Activated naive CD4-positive, alpha-beta T cell treated with anti-CD3 and anti-CD28 coated beads, Interleukin-2, amount 50 U/mL, for 72 hours (primary cell): ENCODE results near the gene NCAPD2. TPM values are rescaled to one million over a fixed set of nuclear protein-coding genes. Genes with fewer than 3 reads are reported as not detected.
A peak's percentile ranks its signal among the peaks of the same experiment; 100 is the strongest.
"Not testable (repeated sequence)": the region's sequence is repeated elsewhere in the genome, so short reads cannot be mapped to it uniquely, and the experiment has no call there.

Source experiments
- ATAC-seq, 2 donors: fragments of 150-1000 bp; cut with Tn5 transposase; 2 replicates each; pipeline ENCODE4 v1.10.0; 2021; ENCODE audit warnings: mild to moderate bottlenecking in 2 of 2, moderate library complexity in 2 of 2
- DNase-seq, 2 donors: peaks; one replicate each; pipeline ENCODE4 v3.0.0; 2021 to 2022; ENCODE audit warnings: low spot score in 2 of 2
- H3K27ac Mint-ChIP-seq, 2 donors: one replicate each; pipeline ENCODE4 v1.8.0; 2022; ENCODE audit warnings: mild to moderate bottlenecking in 2 of 2, mixed read lengths in 2 of 2
- H3K36me3 Mint-ChIP-seq, 2 donors: one replicate each; pipeline ENCODE4 v1.8.0; 2022; ENCODE audit warnings: mixed read lengths in 2 of 2
- H3K9me3 Mint-ChIP-seq, 2 donors: one replicate each; pipeline ENCODE4 v1.8.0; 2022; ENCODE audit warnings: mixed read lengths in 2 of 2
- total RNA-seq, 2 donors: library from RNA; stranded (reverse); gene quantifications; one replicate each; pipeline ENCODE4 v1.2.3, GENCODE V29; 2022

Gene NCAPD2
- total RNA-seq, 2 donors from 2014 or later = 208 to 276 TPM

DNA sequence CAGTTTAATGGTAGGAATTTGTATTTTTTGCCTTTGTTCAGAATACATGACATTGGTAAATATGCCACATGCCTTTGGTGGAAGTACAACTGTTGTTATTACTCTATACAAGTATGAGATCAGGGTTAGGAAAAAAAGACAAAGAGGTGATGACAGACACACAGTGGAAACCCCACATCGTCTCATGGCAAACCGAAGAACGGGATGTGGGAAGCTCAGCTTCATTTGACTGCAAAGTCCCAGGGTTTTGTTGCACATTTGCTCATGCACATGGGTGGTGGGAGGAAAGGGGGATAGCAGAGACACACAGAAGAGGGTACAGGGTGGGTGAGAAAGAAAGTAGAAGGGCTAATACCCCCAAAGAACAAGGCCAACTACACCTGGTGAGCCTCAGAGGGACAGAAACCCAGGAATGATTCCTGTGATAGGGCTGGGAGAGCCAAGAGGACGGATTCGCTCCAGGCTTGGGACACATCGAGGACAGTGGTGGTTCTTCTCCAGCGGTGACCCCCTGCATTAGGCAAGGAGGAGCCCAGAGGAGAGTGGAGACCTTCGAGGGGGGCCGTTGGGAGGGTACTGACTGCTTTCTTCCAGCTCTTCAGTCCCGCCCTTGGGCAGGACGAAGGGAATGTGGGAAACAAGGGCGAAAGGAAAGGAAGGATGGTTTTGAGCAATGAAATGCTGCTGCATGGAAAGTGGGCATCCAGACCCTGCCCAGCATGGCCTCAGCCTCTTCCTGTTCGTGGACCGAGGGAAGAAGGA is 31.5 kb upstream of the NCAPD2 start:
- DNase-seq (no peak), ATAC-seq (peak; percentile 58 to 63)
- Mint-ChIP-seq H3K9me3 (no peaks in the 10 kb centered on the region), H3K36me3 (peaks cover 83% of the 10 kb centered on the region in 2 donors), H3K27ac (peak overlapping the region; percentile 95 to 97)

DNA sequence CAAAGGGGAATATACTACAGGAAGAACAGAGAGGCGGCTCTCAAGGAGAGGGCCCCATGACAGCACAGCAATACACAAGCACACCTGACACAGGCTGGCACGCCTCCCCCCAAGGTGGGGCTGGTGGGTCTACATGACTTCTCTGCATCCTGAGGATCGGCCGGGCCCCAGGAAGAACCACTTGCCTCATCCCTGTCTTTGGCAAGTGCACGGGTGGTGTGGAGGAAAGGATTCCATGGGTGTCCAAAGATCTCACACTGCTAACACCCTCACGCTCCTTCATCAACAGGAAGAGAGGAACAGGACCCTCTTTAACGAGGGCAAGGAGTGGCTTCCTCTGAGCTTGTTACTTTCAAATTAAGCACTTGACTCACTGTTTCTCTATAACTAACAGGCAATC is 30.7 kb upstream of the NCAPD2 start:
- peak overlapping the region; percentile 95 to 97 for H3K27ac Mint-ChIP-seq
- no peak for ATAC-seq

DNA sequence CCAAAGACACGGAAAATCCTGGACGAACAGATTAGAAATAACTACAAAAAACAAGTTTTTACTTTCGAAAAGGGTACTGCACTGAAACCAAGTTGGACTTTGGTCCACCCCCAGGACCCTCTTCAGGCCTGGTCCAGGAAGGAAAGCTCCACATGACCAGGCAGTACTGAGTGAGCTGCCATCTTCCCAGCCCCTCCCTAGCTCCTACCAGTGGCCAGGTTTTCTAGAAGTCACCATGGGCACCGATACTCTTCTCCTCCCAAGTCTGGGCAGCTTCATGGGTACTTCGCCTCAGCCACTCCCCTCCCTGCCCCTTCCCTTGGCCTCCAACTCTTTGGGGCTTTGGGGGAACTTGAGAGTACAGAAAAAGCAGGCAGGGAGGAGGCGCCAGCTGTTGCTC is 30.0 kb upstream of the NCAPD2 start:
- peak overlapping the region; percentile 95 to 97 for H3K27ac Mint-ChIP-seq
- H3K9me3 Mint-ChIP-seq = no peaks in the 10 kb centered on the region
- peaks cover 84 to 90% of the 10 kb centered on the region in 2 donors for H3K36me3 Mint-ChIP-seq
- ATAC-seq (no peak), DNase-seq (no peak)

More for the DNA sequence above, 30.7 kb upstream of the NCAPD2 start:
- DNase-seq = no peak
- H3K9me3 Mint-ChIP-seq = no peaks in the 10 kb centered on the region
- H3K36me3 Mint-ChIP-seq = peaks cover 84 to 90% of the 10 kb centered on the region in 2 donors

DNA sequence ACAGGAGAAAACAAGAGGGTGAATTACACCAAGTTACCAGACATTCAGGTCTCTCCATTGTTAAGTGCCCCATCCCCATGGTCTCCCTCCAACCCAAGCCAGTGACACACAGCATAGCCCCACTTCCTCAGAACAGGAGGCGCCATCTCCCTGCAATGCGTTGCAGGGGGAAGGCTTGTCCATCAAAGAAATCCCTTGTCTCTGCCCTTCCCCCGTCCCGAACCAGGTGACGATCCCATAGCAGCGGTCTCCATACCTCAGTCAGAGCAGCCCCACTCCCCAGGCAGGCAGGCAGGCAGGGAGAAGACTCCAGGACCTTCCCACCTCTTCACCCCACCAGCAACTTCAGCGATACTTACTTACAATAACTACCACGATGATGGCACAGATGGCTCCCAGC is 29.4 kb upstream of the NCAPD2 start:
- ATAC-seq (no peak), DNase-seq (no peak)
- H3K27ac Mint-ChIP-seq = peak overlapping the region; percentile 95 to 97
- no peaks in the 10 kb centered on the region for H3K9me3 Mint-ChIP-seq
- peaks cover 83 to 91% of the 10 kb centered on the region in 2 donors for H3K36me3 Mint-ChIP-seq

DNA sequence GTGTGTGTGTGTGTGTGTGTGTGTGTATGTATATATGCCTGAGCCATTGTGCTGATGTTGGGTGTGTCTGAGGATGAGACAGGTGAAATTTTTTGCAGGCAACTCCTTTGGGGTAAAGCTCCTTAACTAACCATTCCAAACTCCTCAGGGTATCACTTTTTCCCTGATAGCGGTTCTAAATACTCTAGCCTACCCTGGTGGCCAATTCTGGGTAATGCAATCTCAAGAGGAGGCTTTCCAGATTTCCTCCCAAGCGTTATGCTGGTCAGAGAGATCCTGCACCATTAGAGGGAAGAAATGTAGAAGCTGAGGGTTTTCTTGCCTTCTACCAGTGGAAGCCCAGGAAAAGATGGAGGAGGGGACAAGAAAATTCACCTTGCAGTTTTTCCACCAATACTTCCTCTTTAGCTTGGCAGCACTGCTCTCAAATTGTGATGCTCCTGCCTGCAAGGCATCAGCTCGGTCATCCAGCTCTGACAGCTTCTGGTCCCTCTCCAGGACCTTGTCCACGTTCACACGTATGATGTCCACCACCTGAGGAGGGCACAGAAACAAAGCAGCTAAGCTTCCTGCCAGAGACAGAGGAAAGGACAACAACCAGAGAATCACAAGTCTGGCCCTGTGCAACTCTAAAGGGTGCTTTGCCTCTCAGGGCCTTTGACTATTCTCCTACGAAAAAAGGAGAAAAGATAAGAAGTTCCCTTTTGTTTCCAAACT is 28.3 kb upstream of the NCAPD2 start:
- ATAC-seq (no peak), DNase-seq (peak in 1 of 2 donors; percentile 53)
- Mint-ChIP-seq H3K27ac (peak overlapping the region; percentile 86 to 98), H3K9me3 (no peaks in the 10 kb centered on the region), H3K36me3 (peaks cover 75 to 95% of the 10 kb centered on the region in 2 donors)

DNA sequence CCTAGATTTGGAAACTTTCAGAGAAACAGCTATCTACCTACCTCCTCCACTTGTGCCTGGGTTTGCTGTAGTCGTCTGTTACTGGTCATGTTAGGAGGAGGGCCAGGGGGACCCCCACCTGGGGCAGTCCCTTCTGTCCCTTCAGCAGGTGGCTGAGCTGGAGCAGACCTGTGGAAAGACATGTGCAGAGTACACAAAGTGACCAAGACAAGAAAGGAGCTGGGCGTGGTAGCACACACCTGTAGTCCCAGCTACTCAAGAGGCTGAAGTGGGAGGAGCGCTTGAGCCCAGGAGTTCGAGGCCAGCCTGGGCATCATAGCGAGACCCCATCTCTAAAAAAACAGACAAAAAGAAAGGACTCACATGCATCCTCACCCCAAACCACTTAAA is 27.7 kb upstream of the NCAPD2 start:
- ATAC-seq = no peak
- no peak for DNase-seq
- H3K36me3 Mint-ChIP-seq = peaks cover 70 to 90% of the 10 kb centered on the region in 2 donors
- H3K9me3 Mint-ChIP-seq = no peaks in the 10 kb centered on the region
- H3K27ac Mint-ChIP-seq = peak overlapping the region; percentile 86 to 98

DNA sequence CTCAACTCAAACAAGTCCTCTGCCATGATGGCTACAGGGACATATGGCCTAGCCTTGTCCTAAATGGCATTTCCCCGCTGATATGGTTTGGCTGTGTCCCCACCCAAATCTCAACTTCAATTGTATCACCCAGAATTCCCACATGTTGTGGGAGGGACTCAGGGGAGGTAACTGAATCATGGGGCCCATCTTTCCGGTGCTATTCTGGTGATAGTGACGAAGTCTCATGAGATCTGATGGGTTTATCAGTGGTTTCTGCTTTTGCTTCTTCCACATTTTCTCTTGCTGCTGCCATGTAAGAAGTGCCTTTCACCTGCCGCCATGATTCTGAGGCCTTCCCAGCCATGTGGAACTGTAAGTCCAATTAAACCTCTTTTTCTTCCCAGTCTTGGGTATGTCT is 27.2 kb upstream of the NCAPD2 start:
- peak overlapping the region; percentile 86 to 98 for H3K27ac Mint-ChIP-seq
- not testable (repeated sequence) for ATAC-seq, DNase-seq, H3K9me3 Mint-ChIP-seq
- H3K36me3 Mint-ChIP-seq = peaks cover 64 to 84% of the 10 kb centered on the region in 2 donors

DNA sequence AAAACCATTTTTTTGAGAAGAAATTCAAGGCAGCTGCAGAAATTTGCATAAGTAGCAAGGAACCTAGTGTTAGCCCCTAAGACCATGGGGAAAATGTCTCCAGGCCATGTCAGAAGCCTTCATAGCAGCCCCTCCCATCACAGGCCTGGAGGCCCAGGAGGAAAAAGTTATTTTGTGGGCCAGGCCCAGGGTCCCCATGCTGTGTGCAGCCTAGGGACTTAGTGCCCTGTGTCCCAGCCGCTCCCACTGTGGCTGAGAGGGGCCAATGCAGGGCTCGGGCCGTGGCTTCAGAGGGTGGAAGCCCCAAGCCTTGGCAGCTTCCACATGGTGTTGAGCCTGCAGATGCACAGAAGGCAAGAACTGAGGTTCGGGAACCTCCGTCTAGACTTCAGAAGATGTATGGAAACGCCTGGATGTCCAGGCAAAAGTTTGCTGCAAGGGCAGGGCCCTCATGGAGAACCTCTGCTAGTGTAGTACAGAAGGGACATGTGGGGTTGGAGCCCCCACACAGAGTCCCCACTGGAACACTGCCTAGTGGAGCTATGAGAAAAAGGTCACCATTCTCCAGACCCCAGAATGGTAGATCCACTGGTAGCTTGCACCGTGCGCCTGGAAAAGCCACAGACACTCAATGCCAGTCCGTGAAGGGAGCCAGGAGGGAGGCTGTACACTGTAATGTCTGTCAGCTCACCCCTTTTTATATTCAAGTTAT is 26.2 kb upstream of the NCAPD2 start:
- peak overlapping the region; percentile 86 to 98 for H3K27ac Mint-ChIP-seq
- ATAC-seq = not testable (repeated sequence)

DNA sequence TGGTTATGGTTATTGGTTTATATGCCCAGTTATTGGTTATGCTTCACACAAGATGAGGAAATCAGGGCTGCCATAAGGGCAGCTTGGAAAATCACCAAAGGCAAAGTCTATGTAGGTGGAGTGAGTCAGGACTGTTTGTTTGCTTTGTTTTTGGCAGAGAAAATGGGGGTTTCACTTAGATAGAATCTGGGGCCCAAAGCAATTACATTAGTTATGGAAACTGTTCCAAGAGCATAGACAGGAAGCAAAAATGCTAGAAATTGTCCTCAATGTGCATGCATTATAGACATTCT is 25.7 kb upstream of the NCAPD2 start:
- no peak for ATAC-seq
- Mint-ChIP-seq H3K27ac (peak overlapping the region; percentile 86 to 97), H3K36me3 (peaks cover 49 to 69% of the 10 kb centered on the region in 2 donors), H3K9me3 (no peaks in the 10 kb centered on the region)
- no peak for DNase-seq

More for the DNA sequence above, 26.2 kb upstream of the NCAPD2 start:
- not testable (repeated sequence) for H3K9me3 Mint-ChIP-seq, DNase-seq
- H3K36me3 Mint-ChIP-seq = peaks cover 54 to 74% of the 10 kb centered on the region in 2 donors

DNA sequence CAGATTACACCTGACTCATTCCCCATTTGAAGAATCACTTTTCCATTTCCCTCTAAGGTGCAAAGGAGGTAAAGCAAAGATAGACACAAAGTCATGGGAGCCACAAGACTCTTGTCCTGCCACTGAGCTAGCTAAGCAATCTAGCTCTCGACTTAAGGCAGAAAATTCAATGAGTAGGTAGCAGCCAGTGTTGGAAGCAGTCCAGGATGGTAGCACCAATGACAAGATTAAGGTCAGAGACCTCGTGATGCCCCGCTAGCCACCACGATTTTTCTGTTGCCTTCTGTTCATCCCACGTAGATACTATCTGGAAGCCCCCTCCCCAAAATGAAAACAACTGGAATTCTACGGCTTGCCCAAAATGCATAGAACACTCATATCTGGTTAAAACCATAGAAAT is 24.8 kb upstream of the NCAPD2 start:
- H3K27ac Mint-ChIP-seq = peak overlapping the region; percentile 86 to 97
- ATAC-seq = no peak
- DNase-seq = no peak
- H3K36me3 Mint-ChIP-seq = peaks cover 41 to 61% of the 10 kb centered on the region in 2 donors
- no peaks in the 10 kb centered on the region for H3K9me3 Mint-ChIP-seq

DNA sequence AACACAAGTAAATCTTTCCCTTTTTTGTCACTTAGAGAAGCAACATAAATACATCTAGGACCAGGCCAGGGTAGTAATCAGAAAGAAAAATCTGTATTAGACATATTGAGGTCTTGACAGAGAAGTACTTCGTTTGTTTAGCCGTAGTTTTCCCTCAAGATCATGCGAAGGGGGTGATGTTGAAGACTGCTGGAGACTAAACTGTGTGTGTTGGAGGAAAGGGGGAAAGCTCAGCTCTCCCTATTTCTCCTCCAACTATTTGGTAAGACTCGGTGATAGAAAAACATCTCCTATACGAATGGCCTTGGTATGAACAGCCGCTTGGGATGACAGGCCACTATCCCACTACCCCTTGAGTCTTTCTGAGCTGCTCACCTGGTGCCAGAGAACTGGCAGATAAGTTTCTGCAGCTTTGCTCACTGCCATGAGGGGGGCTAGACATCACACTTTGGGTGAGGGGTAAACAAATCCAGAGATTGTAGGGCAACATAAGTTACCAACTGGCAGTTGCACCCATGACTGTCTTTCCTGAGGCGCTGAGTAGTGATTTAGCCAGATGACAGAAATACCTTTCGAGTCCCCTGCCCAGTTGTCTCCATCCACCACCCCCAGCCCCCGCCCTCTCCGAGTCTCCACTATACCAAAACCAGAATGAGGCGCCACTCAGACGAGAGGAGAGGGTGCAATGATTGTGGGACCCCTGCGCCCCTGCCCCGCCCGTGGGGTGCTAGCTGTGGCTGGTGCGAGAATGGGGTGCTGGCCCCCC is 24.1 kb upstream of the NCAPD2 start:
- no peaks in the 10 kb centered on the region for H3K9me3 Mint-ChIP-seq
- ATAC-seq = no peak
- DNase-seq = no peak
- H3K27ac Mint-ChIP-seq = peak overlapping the region; percentile 86 to 97
- peaks cover 34 to 54% of the 10 kb centered on the region in 2 donors for H3K36me3 Mint-ChIP-seq

DNA sequence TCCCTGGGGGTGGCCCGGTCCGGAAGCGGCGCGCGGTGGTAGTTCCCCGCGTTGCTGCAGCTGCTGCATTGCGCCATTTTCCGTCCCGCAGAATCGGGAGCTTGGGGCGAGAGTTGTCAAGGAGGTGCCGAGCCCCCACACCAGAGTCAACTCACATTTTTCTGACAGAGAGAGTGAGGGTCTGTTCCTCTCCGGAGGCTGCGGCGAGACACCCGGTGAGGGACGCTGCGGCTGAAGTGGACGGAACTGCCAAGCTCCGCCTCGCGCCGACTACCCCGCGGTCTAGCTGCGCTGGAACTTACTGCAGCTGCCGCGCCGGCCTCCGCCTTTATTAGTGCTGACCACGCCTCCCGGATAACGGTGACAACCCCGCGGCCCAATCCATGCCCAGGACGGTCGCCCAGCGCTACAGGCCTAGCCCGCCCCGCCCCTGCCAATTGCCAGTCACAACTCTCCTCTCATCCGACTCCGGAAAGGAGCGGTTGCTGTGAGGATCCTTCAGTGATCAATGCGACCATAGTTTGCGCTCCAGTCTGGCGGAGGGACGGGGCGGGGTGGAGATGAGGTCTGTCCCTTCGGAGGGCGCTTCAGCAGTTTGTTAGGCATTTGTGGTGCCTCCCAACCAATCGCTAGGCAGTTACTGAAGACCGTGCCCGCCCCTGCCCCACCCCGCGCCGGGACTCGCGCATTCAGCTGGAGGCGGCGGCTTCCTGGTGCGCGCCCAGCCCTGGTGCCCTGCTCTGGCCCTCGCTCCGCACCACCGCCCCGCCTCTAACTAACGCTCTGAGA is 23.3 kb upstream of the NCAPD2 start, which contains the start of gene VAMP1:
Gene VAMP1, minus strand, starts transcription at position 303 of the 789 bp plus-strand sequence. Its CDS starts 146 bp downstream, at position 157.
- Mint-ChIP-seq H3K9me3 (no peaks in the 10 kb centered on the region), H3K36me3 (peaks cover 33 to 48% of the 10 kb centered on the region in 2 donors), H3K27ac (peak within 1 kb of the TSS; percentile 86 to 97)
- DNase-seq (peak; percentile 98), ATAC-seq (peak; percentile 88 to 90)

DNA sequence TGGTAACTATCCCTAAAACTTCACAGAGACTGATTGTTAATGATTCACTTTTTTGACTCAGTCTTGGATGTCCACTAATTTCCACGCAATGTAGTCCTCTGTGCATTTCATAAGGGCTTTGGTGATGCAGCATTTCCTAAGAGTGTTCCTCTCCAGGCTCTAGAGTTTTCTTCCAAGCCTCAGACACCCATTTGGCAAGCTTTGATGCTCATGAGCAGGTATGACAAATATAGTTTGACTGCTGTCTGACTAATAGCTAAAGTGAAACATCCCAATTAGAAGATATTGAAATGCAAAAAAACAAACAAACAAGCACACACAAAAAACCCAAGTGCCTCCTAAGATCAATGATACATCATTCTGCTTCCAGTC is 21.9 kb upstream of the NCAPD2 start:
- H3K9me3 Mint-ChIP-seq = no peaks in the 10 kb centered on the region
- H3K36me3 Mint-ChIP-seq = peaks cover 23 to 36% of the 10 kb centered on the region in 2 donors
- H3K27ac Mint-ChIP-seq = peak overlapping the region in 1 of 2 donors; percentile 86
- ATAC-seq (no peak), DNase-seq (no peak)

DNA sequence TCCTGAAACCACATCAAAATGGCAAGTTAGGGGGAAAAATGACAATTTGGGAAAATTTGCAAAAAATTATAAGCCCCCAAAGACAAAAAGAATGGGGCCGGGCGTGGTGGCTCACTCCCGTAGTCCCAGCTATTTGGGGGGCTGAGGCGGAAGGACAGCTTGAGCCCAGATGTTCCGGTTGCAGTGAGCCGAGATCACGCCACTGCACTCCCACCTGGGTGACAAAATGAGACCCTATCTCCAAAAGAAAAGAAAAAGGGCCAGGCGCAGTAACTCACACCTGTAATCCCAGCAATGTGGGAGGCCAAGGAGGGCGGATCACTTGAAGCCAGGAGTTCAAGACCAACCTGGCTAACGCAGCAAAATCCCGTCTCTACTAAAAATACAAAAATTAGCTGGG is 21.4 kb upstream of the NCAPD2 start:
- ATAC-seq (no peak), DNase-seq (no peak)
- Mint-ChIP-seq H3K9me3 (no peaks in the 10 kb centered on the region), H3K36me3 (peaks cover 17 to 30% of the 10 kb centered on the region in 2 donors), H3K27ac (peak overlapping the region in 1 of 2 donors; percentile 86)

DNA sequence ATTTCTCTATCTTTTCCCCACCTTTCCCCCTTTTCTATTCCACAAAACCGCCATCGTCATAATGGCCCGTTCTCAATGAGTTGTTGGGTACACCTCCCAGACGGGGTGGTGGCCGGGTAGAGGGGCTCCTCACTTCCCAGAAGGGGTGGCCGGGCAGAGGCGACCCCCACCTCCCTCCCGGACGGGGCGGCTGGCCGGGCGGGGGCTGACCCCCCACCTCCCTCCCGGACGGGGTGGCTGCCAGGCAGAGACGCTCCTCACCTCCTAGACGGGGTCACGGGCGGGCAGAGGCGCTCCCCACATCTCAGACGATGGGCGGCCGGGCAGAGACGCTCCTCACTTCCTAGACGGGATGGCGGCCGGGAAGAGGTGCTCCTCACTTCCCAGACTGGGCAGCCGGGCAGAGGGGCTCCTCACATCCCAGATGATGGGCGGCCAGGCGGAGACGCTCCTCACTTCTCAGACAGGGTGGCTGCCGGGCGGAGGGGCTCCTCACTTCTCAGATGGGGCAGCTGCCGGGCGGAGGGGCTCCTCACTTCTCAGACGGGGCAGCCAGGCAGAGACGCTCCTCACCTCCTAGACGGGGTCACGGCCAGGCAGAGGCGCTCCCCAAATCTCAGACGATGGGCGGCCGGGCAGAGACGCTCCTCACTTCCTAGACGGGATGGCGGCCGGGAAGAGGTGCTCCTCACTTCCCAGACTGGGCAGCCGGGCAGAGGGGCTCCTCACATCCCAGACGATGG is 18.5 kb upstream of the NCAPD2 start:
- H3K9me3 Mint-ChIP-seq, ATAC-seq, DNase-seq, H3K36me3 Mint-ChIP-seq: not testable (repeated sequence)
- H3K27ac Mint-ChIP-seq = peak overlapping the region in 1 of 2 donors; percentile 14
